Liver (tissue), 3 donors: ENCODE measurements around the gene KANTR.
A peak's percentile ranks its signal among the peaks of the same experiment; 100 is the strongest.

Experiments
- EGR1 ChIP-seq, 2 donors: IDR thresholded peaks; 2 replicates each; pipeline ENCODE4 v1.6.1; 2016 to 2018; ENCODE audit warnings: antibody characterized with exemption in 2 of 2, low read depth in 2 of 2
- FOXA2 ChIP-seq: IDR thresholded peaks from 2 replicates; pipeline ENCODE4 v1.6.1; 2016; ENCODE audit warnings: antibody characterized with exemption
- GABPA ChIP-seq, 2 donors: IDR thresholded peaks in 1 of 2; conservative IDR thresholded peaks in 1 of 2; 2 replicates each; pipeline ENCODE4 v1.6.1; 2016; ENCODE audit warnings: antibody characterized with exemption in 2 of 2, mild to moderate bottlenecking in 1 of 2, moderate library complexity in 1 of 2
- JUND ChIP-seq, 2 donors: IDR thresholded peaks; 2 replicates each; pipeline ENCODE4 v1.6.1; 2016; ENCODE audit warnings: antibody characterized with exemption in 2 of 2
- NR2F2 ChIP-seq: IDR thresholded peaks from 2 replicates; pipeline ENCODE4 v1.6.1; 2016; ENCODE audit warnings: antibody characterized with exemption
- RAD21 ChIP-seq, 2 donors: IDR thresholded peaks; 2 replicates each; pipeline ENCODE4 v1.6.1; 2016; ENCODE audit warnings: antibody characterized with exemption in 2 of 2, mild to moderate bottlenecking in 2 of 2
- RXRA ChIP-seq, 2 donors: IDR thresholded peaks; 2 replicates each; pipeline ENCODE4 v1.6.1; 2017 to 2018; ENCODE audit warnings: antibody characterized with exemption in 2 of 2, mild to moderate bottlenecking in 1 of 2
- SP1 ChIP-seq: IDR thresholded peaks from 2 replicates; pipeline ENCODE4 v1.6.1; 2018; ENCODE audit warnings: antibody characterized with exemption, mild to moderate bottlenecking
- TAF1 ChIP-seq: conservative IDR thresholded peaks from 2 replicates; pipeline ENCODE4 v1.6.1; 2016; ENCODE audit warnings: antibody characterized with exemption, mild to moderate bottlenecking
- YY1 ChIP-seq: IDR thresholded peaks from 2 replicates; pipeline ENCODE4 v1.6.1; 2016; ENCODE audit warnings: antibody characterized with exemption, mild to moderate bottlenecking
- TF ChIP-seq, protein P1 (sequence below): fragments of 150-350 bp; IDR thresholded peaks from 2 replicates; pipeline ENCODE4 v1.5.1; 2017; ENCODE audit warnings: improper control_type of control experiment, low read depth, low read length; ENCODE audit not compliant: missing input control
- TF ChIP-seq, protein P2 (sequence below): IDR thresholded peaks from 2 replicates; pipeline ENCODE4 v1.6.1; 2016; ENCODE audit warnings: antibody characterized with exemption, mild to moderate bottlenecking
- TF ChIP-seq, protein P3 (sequence below): IDR thresholded peaks from 2 replicates; pipeline ENCODE4 v1.6.1; 2016; ENCODE audit warnings: antibody characterized with exemption
- TF ChIP-seq, protein P4 (sequence below): IDR thresholded peaks from 2 replicates; pipeline ENCODE4 v1.6.1; 2016; ENCODE audit warnings: antibody characterized with exemption
- donor health status: healthy.
- donor health status: healthy.

DNA sequence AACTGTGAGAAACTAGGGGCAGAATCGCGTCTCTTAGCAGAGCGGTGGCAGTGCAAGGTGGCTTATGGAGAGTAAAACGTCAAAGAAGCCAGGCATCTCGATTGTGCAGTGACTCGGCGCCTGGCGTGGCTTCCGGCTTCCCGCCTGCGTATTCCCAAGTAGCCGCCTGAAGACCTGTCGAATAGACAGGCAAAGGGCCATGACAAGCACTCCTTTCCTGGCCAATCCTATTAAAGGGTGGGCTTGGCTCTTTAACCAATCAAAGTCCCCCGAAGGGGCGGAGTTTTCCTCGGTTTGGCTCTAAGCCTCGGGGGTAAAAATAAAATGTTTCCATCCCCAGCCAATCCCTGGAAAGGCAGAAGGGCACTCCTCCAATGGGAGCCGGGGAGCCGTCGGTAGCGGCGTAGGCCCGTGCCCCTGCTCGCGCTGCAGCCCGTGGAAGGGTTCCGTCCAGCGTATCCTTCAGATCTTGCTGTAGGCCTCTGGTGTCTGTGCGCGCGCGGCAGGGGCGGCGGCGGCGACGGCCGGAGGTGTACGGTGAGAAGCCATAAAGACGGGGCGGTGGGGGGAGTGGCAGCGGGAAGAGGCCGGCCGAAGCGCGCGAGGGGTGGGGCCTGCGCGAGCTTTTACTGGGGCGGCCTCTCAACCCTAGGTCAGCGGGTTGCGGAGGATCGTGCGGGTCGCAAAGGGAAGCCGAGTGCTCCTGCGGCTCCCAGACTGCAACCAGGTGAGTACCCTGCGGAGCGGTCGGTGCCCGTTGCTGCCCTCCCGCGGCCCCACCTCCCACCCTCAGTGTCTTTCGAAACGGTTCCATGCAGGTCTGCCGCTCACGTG lies at the start of gene KANTR:
- TF ChIP-seq, protein P1, sequence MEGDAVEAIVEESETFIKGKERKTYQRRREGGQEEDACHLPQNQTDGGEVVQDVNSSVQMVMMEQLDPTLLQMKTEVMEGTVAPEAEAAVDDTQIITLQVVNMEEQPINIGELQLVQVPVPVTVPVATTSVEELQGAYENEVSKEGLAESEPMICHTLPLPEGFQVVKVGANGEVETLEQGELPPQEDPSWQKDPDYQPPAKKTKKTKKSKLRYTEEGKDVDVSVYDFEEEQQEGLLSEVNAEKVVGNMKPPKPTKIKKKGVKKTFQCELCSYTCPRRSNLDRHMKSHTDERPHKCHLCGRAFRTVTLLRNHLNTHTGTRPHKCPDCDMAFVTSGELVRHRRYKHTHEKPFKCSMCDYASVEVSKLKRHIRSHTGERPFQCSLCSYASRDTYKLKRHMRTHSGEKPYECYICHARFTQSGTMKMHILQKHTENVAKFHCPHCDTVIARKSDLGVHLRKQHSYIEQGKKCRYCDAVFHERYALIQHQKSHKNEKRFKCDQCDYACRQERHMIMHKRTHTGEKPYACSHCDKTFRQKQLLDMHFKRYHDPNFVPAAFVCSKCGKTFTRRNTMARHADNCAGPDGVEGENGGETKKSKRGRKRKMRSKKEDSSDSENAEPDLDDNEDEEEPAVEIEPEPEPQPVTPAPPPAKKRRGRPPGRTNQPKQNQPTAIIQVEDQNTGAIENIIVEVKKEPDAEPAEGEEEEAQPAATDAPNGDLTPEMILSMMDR = no peak
- TF ChIP-seq, protein P2, sequence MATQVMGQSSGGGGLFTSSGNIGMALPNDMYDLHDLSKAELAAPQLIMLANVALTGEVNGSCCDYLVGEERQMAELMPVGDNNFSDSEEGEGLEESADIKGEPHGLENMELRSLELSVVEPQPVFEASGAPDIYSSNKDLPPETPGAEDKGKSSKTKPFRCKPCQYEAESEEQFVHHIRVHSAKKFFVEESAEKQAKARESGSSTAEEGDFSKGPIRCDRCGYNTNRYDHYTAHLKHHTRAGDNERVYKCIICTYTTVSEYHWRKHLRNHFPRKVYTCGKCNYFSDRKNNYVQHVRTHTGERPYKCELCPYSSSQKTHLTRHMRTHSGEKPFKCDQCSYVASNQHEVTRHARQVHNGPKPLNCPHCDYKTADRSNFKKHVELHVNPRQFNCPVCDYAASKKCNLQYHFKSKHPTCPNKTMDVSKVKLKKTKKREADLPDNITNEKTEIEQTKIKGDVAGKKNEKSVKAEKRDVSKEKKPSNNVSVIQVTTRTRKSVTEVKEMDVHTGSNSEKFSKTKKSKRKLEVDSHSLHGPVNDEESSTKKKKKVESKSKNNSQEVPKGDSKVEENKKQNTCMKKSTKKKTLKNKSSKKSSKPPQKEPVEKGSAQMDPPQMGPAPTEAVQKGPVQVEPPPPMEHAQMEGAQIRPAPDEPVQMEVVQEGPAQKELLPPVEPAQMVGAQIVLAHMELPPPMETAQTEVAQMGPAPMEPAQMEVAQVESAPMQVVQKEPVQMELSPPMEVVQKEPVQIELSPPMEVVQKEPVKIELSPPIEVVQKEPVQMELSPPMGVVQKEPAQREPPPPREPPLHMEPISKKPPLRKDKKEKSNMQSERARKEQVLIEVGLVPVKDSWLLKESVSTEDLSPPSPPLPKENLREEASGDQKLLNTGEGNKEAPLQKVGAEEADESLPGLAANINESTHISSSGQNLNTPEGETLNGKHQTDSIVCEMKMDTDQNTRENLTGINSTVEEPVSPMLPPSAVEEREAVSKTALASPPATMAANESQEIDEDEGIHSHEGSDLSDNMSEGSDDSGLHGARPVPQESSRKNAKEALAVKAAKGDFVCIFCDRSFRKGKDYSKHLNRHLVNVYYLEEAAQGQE = no peak
- peak in 1 of 2 donors; percentile 4 for TF ChIP-seq RXRA (IDR thresholded peaks at IDR 0.05)
- no peak for TF ChIP-seq RAD21 (IDR thresholded peaks at IDR 0.05)
- TF ChIP-seq JUND (IDR thresholded peaks at IDR 0.05) = no peak
- peak; percentile 71 for TF ChIP-seq YY1
- TF ChIP-seq, protein P3, sequence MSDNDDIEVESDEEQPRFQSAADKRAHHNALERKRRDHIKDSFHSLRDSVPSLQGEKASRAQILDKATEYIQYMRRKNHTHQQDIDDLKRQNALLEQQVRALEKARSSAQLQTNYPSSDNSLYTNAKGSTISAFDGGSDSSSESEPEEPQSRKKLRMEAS = no peak
- TF ChIP-seq GABPA (IDR thresholded peaks at IDR 0.05 in 1 of 2, conservative IDR thresholded peaks at IDR 0.05 in 1 of 2) = peak in 1 of 2 donors; percentile 53
- no peak for TF ChIP-seq EGR1 (IDR thresholded peaks at IDR 0.05; ENCODE audit: low read depth in 2 of 2)
- TF ChIP-seq NR2F2 = no peak
- TF ChIP-seq TAF1 = peak; percentile 67
- TF ChIP-seq, protein P4, sequence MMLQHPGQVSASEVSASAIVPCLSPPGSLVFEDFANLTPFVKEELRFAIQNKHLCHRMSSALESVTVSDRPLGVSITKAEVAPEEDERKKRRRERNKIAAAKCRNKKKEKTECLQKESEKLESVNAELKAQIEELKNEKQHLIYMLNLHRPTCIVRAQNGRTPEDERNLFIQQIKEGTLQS = no peak
- TF ChIP-seq SP1 = peak; percentile 78
- TF ChIP-seq FOXA2 = no peak
